GM12873 (cell line): ENCODE data around the gene MYO9B.

Experiments used
- TF ChIP-seq, protein P1 (sequence below): IDR thresholded peaks from 2 replicates; pipeline ENCODE4 v1.5.1; 2012; ENCODE audit warnings: low read depth, mild to moderate bottlenecking, moderate library complexity, low read length, control low read depth; ENCODE audit not compliant: insufficient read depth; ENCODE audit errors: missing control alignments

Gene MYO9B

DNA sequence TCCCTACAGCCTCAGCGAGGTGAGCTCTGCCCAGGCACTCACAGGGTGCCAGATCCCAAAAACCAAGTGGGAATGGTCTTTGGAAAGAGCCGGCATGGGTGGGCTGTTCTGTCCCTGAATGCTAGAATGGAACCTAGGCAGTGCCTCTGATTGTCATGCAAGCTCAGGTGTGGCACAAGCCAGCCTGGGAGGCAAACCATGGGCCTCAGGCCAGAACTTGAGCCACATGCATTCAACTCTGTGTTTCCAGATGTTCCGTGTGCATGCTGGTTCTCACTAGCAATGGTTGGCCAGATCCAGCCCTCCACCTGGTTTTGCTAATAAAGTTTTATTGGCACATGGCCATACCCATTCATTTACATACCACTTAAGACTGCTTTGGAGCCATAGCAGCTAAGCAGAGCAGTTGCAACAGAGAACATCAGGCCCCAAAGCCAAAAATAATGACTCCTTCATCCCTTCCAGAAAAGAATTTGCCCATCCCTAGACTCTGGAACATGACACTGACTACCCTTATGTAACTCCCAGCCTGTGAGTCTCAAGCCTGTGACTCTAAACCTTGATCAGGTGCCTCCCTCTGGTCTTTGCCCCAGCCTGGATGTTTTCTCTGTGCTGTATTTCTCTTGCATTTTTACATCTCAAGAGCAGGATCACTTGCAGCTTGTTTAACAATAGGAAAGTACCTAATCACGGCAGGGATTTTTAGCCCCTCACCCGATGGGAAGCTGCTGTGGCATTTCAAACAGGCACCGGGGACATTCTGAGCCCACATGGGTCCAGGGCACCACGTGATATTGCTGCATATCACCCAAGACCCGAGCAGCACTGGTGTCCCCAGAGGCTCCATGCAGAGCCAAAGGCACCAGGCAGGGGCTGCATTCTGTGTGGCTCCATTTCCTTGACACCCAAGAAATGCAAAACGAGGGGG lies 84.2 kb downstream of the MYO9B start:
- TF ChIP-seq, protein P1, sequence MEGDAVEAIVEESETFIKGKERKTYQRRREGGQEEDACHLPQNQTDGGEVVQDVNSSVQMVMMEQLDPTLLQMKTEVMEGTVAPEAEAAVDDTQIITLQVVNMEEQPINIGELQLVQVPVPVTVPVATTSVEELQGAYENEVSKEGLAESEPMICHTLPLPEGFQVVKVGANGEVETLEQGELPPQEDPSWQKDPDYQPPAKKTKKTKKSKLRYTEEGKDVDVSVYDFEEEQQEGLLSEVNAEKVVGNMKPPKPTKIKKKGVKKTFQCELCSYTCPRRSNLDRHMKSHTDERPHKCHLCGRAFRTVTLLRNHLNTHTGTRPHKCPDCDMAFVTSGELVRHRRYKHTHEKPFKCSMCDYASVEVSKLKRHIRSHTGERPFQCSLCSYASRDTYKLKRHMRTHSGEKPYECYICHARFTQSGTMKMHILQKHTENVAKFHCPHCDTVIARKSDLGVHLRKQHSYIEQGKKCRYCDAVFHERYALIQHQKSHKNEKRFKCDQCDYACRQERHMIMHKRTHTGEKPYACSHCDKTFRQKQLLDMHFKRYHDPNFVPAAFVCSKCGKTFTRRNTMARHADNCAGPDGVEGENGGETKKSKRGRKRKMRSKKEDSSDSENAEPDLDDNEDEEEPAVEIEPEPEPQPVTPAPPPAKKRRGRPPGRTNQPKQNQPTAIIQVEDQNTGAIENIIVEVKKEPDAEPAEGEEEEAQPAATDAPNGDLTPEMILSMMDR, result no peak

DNA sequence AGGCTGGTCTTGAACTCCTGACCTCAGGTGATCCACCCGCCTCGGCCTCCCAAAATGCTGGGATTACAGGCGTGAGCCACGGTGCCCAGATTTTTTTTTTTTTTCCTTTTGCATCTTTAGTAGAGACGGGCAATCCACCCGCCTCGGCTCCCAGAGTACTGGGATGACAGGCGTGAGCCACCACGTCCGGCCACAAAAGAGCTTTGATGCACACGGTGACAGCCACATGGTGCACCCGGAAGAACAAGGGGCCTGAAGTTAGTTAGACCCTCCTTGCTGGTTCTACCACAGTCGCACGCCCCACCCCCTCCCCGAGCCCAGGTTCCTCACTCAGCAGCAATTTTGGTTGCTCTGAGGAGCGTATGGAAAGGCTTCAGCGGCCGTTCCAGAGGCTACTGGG lies 85.3 kb downstream of the MYO9B start:
- TF ChIP-seq, protein P1, result no peak

DNA sequence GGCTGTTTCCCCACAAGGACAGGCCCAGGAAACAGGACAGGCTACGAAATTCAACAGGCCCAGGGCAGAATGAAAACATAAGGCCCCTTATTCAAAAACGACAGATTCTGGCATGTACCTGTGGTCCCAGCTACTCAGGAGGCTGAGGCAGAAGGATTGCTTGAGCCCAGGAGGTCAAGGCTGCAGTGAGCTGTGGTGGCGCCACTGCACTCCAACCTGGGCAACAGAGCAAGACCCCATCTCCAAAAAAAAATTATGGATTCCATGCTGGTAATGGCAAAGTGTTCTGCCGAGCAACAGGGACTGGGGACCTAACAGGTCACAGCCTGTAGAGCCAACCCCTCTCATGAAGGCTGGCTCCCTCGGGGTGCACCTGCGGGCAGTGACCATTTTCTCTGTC lies 87.0 kb downstream of the MYO9B start:
- TF ChIP-seq, protein P1, result no peak

DNA sequence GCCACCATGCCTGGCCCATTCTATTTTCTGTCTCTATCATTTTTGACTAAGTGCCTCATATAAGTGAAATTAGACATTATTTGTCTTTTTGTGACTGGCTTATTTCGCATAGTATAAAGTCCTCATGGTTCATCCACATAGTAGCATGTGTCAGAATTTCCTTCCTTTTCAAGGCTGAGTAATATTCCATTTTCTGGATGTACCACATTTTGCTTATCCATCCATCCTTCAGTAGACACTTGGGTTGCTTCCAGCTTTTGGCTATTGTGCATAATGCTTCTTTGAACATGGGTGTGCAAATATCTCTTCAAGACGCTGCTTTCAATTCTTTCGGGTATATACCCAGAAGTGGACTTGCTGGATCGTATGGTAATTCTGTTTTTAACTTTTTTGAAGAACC lies 88.1 kb downstream of the MYO9B start:
- TF ChIP-seq, protein P1, result no peak

DNA sequence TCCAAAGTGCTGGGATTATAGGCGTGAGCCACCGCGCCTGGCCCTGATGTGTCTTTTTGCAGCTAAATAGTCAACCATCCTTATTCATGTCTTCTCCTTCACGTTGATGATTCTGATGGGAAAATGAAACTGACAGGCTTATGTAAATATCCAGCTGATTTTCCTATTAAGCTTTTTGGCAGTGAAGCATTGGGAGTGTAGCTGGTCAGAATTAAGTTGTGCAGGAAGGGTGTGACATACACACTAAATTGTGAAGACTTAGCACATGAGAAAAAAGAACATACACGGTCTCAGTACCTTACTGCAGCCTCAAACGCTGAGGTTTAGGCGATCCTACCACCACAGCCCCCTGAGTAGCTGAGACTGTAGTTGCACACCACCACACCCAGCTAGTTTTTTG lies 89.1 kb downstream of the MYO9B start:
- TF ChIP-seq, protein P1, result no peak

DNA sequence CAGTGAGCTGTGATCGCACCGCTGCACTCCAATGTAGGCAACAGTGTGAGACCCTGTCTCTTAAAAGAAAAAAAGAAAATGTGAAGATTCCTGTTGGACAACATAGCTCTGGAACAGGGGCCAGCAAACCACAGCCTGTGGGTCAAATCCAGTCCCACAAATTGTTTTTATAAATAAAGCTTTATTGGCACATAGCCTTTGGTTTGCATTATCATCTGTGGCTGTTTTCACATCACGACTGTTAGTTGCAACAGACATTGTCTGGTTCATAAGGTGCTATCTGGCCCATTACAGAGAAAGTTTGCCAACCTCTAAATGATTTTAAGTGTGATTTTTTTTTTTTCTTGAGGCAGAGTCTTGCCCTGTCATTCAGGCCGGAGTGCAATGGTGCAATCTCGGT lies 90.1 kb downstream of the MYO9B start:
- TF ChIP-seq, protein P1, result no peak

DNA sequence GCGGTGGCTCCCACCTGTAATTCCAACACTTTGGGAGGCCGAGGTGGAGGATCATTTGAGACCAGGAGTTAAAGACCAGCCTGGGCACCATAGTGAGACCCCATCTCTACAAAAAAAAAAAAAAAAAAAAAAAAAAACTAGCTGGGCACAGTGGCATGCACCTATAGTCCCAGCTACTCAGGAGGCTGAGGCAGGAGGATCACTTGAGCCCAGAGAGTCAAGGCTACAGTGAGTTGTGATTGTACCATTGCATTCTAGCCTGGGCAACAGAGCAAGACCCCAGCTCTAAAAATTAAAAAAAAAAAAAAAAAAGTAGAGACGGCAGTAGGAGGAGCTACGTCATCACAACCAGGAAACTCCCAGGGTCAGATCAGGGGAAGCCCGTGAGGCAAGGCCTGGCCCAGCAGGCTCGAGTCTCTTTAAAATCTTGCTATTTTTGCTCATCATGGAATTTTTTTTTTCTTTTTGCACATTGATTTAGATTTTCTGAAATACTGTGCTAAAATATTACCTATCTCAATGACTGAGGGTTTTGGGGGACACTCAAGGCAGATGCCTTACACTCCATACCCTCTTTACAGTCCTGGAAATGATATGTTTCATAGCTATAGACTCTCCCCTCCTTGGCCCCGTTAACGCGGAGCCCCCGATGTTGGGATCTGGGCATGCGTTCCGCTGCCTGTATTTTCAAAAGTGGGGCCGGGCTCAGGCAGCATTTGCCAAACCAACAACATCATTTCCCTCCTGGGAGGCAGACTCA lies 95.1 kb downstream of the MYO9B start:
- TF ChIP-seq, protein P1, result no peak
